ENCODE data around the gene MTMR10. TPM values are rescaled to one million over a fixed set of nuclear protein-coding genes. Genes with fewer than 3 reads are reported as not detected.

MTMR10 gene
- total RNA-seq, 1 donor from 2014 or later: 6.1 TPM

DNA sequence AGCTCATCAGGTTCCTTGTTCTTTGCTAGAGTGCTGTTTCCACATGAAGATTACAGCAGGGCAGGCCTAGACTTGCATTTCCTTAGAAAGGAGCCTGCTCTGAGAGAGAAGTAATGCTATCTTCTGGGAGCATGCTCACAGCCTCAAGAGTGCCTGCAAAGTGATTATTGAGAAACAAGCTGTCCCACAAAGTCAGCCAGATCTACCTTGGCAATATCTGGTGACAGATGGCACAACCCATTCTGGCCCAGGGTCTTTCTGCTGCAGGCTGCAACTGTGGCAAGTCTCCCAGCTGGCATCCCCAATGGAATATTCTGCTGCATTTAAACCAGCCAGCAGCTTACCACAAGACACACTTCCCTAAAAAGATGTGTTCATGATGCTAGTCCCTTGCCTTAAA, 29.3 kb downstream of the MTMR10 start:
- FAIRE-seq (no peak), DNase-seq (ENCODE audit: low spot score in 2 of 2) (no peak)

- FAIRE-seq (no peak), DNase-seq (ENCODE audit: low spot score in 2 of 2) (no peak)
Measured at GRCh38 chr15:30958219-30958618, 33.2 kb downstream of the MTMR10 start.

DNA sequence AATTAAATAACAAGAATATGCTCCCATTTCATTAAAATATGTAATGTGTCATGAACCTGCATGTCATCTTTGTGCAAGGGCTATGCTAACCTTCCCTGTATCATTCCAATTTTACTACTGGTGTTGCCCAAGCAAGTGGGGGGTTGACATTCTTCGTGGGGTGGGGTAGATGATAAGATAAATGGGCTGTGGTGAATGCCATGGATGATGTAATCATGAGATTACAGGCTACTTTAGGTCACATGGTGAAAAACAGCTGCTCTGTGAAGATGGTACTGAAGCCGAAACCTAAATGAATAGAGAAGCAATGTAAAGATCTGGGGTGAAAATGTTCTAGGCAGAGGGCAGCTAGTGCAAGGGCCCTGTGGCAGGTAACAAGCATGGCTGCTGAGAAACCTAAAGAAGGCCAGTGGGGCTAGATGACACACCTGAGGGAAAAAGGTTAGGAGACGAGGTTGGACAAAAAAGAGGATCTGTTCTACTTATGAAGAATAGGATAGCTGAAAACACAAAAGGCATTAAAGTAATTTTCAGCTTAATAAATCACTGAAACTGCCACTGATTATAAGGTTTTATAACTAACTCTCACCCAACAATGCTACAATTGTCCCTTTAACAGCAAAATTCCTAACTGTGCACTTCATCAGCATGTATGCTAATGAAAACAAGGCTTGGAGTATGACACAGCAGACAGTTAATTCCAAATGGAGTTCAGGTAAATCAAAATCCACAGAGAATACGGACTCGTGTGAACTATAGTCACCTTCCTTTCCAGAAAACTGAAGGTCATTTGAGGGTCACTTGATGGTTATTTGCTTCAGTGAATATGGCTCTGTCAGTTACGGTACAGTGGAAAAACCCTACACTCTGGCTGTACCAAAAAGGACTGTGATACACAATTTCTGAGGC, 35.0 kb downstream of the MTMR10 start:
- no peak for DNase-seq (ENCODE audit: low spot score in 2 of 2)
- FAIRE-seq: no peak

GRCh38 chr15:30954674-30955073, 36.8 kb downstream of the MTMR10 start:
- no peak for DNase-seq (ENCODE audit: low spot score in 2 of 2)
- FAIRE-seq: no peak

GRCh38 chr15:30953731-30954378, 37.6 kb downstream of the MTMR10 start:
- FAIRE-seq: no peak
- DNase-seq (ENCODE audit: low spot score in 2 of 2): no peak

DNA sequence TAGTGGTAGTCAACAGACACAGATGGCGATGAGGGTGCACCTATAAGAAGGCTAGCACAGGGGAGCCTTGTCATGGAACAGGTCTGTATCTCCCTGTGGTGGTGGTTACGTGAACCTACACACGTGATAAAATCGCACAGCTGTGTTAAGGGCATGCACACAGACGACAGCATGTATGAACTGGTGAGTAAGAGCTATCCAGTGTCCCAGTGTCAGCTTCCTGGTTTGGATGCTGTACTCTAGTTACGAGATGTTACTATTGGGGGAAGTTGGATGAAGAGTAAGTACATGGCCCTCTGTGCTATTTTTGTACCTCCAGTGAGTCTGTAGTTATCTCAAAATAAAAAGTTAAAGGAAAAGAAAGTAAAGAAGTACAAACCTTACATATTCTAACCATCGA, 38.2 kb downstream of the MTMR10 start:
- FAIRE-seq (no peak), DNase-seq (ENCODE audit: low spot score in 2 of 2) (no peak)

- FAIRE-seq: no peak
- DNase-seq (ENCODE audit: low spot score in 2 of 2): no peak
Measured at GRCh38 chr15:30943654-30944335, 47.6 kb downstream of the MTMR10 start.

GRCh38 chr15:30941520-30941919, 49.9 kb downstream of the MTMR10 start:
- FAIRE-seq: no peak
- no peak for DNase-seq (ENCODE audit: low spot score in 2 of 2)

DNA sequence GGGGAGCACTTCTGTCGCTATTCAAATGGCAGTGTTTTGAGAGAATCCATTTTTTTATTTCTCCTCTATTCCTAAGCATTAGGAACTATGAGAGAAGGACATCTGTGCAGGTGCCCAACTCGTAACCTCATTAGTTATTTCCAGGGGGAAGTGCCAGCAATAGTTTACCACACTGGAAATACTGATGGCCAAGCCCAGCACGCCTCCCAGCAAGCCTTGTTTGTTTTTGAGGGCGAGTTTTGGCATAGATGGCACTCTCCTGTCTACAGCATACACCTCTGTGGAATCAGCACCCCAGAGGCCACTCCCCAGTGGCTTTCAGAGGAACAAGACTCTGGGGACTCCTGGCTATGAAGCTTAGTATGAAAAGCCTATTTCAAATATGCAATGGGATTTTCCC, 51.1 kb downstream of the MTMR10 start:
- FAIRE-seq (no peak), DNase-seq (ENCODE audit: low spot score in 2 of 2) (no peak)

DNA sequence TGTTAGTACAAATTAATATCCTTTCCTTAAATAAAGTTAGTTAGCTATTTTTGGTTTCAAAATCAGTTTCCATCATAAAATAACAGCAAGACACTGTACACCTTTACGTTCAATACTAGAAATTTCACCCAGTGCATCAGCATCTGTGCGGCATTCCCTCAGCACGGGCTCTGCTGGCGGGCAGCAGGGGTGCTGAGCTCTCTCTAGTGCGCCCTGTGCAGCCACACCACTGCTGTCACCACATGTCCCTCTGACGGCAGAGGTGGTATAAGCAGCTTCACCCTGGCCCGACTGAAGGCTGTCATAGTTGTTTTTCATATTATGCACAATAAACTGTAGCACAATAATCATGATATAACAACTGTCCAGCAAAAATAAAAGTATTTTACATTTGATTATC, 52.3 kb downstream of the MTMR10 start:
- DNase-seq (ENCODE audit: low spot score in 2 of 2): no peak
- FAIRE-seq: no peak

- DNase-seq (ENCODE audit: low spot score in 2 of 2) (no peak), FAIRE-seq (no peak)
Measured at GRCh38 chr15:30933293-30933692, 58.1 kb downstream of the MTMR10 start.

GRCh38 chr15:30930422-30930821, 61.0 kb downstream of the MTMR10 start:
- no peak for FAIRE-seq

DNA sequence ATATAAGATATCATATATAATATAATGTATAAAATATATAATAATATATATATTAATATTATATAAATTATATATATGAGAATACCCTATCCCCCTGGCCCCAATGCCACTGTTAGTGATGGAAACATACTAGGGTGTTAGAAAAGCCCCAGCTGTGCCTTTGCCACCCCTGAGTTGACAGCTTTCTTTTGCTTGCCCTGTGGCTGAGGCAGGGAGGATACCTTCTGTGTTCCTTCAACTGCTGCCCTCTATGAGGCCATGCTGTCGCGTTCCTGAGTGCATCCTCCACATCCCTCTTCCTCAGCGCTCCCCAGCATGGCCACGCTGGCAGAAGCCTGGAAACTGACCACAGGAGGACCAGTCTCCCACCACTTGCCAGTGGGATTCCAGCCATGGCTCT, 61.4 kb downstream of the MTMR10 start:
- FAIRE-seq: no peak
- DNase-seq (ENCODE audit: low spot score in 2 of 2): no peak

More at GRCh38 chr15:30930422-30930821, 61.0 kb downstream of the MTMR10 start:
- no peak for DNase-seq (ENCODE audit: low spot score in 2 of 2)

DNA sequence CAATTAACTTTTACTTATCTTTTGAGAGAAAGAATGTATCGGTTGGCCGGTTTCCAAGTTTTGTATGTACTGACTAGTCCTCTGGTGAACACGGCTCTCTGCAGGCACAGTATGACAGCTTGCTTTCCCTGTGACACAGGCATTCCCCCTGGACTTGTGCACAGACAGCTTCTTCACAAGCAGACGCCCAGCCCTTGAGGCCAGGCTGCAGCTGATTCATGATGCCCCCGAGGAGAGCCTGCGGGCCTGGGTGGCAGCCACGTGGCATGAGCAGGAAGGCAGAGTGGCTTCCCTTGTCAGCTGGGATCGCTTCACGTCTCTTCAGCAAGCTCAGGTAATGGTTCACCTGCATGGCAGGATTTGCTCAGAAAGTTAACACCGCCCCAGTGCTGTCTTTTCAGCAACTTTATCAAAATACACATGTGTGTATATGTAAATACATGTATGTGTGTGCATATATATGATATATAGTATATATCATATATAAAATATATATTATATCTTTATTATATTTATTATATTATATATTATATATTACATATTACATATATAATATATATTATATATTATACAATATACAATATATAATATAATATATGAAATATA, 62.3 kb downstream of the MTMR10 start:
- DNase-seq (ENCODE audit: low spot score in 2 of 2) (no peak), FAIRE-seq (no peak)

DNA sequence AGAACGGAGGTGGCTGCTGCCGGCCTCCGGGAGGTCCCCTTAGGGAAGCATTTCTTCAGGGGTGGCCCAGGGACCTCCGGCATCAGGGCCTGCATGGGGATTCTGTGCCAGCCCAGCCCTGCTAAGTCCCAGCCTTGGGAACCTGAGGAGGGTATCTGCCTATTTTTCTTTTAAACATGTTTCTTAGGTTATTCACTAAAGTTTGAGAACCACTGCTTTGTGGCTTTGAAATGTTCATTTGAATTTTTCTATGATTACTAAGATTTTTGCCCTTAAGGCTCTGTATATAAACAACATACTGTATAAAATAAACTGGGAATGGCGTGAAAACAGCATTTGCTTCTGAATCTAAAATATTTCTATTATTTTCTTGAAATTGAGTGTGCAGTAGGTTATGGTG, 63.4 kb downstream of the MTMR10 start:
- FAIRE-seq: no peak

DNA sequence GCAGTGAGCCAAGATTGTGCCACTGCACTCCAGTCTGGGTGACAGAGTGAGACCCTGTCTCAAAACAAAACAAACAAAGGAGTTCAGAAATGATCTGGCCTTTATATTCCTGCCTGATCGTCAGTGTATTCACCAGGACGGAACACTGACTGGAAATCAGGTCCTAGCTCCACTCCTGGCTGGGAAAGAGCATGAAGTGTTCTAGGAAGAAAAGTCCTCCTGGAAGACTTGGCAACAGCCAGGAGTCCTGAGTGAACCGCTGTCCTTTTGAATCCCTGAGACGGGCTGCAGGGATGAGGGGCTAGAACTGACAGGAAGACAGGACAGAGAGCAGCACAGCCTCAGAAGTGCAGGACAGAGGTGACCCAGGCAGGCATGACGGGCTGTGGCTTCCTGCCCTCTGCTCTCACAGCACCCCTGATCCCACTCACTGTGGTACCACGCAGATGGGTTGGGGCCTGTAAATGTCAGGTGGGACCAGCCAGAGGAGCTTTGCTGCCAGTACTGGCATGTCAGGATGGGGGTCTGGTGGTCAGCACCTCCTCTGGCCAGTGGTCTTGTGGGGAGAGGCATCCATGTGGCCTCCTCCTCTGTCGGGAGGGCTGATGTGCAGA, 64.2 kb downstream of the MTMR10 start:
- no peak for FAIRE-seq

More for the DNA sequence above, 63.4 kb downstream of the MTMR10 start:
- DNase-seq (ENCODE audit: low spot score in 2 of 2): no peak

DNA sequence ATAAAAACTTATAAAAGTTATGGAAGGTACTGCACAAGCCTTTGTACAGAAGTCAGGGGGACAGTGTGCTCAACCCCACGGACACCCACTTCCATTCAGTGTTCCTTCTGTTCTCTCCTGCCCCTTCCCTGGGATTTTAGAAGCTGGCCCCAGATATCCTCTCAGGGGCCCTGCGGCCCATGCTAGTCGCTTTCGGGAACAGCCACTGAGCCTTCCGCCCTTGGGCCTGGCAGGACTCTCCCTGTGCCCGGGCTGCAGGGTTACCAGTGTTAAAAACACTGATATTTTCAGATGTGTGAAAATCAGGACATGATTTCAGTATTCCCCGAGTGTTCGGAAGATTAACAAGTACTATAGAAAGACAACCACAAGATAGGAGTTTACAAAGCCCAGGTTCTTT, 65.3 kb downstream of the MTMR10 start:
- FAIRE-seq (no peak), DNase-seq (ENCODE audit: low spot score in 2 of 2) (no peak)

More for the DNA sequence above, 64.2 kb downstream of the MTMR10 start:
- DNase-seq (ENCODE audit: low spot score in 2 of 2): no peak

DNA sequence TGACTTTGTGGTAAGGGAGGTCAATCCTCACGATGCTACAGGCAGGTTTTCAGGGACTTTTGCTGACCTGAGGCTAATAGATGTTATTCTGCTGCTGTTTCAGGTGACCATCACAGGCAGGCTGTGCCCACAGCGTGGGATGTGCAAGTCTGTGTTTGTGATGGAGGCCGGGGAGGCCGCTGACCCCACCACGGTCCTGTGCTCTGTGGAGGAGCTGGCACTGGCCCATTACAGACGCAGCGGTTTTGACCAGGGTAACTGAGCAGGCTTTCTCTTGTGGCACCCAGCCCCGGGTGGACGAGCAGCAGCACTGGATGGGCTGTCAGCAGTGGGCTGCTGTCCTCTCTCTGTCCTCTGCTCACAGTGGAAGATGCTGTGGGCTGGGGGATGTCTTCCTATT, 65.7 kb downstream of the MTMR10 start:
- DNase-seq (ENCODE audit: low spot score in 2 of 2): no peak

GRCh38 chr15:30924353-30924752, 67.1 kb downstream of the MTMR10 start:
- DNase-seq (ENCODE audit: low spot score in 2 of 2): no peak
- FAIRE-seq: no peak

More for the DNA sequence above, 65.7 kb downstream of the MTMR10 start:
- no peak for FAIRE-seq

DNA sequence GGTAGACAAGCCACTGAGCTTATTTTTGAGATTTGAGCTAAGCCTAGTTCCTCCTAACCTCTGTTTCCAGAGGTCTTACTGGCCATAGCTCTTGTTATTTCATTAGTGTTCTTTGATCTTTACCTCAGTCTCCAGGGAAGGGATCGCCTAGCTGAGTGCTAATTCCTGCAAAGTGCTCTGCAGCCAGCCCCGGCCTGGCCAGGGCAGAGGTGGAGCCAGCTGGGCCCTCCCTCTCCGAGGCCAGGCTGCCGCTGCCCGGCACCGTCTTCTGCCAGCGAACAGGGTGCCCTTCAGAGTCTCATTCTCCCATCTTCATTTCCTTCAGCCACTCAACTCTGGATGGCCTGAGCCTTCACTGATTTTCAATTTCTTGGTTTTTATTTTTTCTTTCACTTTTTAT, 68.0 kb downstream of the MTMR10 start:
- FAIRE-seq: no peak
- peak in 1 of 2 donors; percentile 22 for DNase-seq (ENCODE audit: low spot score in 2 of 2)

Data from frontal cortex (tissue), 4 donors.